Measurements from ENCODE around the gene CEACAM16. TPM values are rescaled to one million over a fixed set of nuclear protein-coding genes. Genes with fewer than 3 reads are reported as not detected.

The CEACAM16 gene
- total and polyA plus RNA-seq, 10 of the 15 experiments (the other 5 are each of a cell fraction or from before 2014, with no cell fraction given) = not detected

- TF ChIP-seq CEBPB (IDR thresholded peaks at IDR 0.05; ENCODE audit: borderline replicate concordance in 1 of 2, low read depth in 2 of 2, low read length in 2 of 2) = no peak
- no peak for TF ChIP-seq MLLT1 (IDR thresholded peaks at IDR 0.05)
- no peak for TF ChIP-seq IRF3 (IDR thresholded peaks at IDR 0.05)
- no peak for TF ChIP-seq TCF3 (IDR thresholded peaks at IDR 0.05; ENCODE audit: borderline replicate concordance, insufficient read depth, low read depth, low read length)
- peak; percentile 95 for TF ChIP-seq MEF2B (IDR thresholded peaks at IDR 0.05; ENCODE audit: partially characterized antibody, poor library complexity, severe bottlenecking)
- TF ChIP-seq SKIL (IDR thresholded peaks at IDR 0.05; ENCODE audit: low read depth, poor library complexity, severe bottlenecking) = no peak
- TF ChIP-seq RAD21 (IDR thresholded peaks at IDR 0.05; ENCODE audit: insufficient read depth, low read depth, low read length) = no peak
- no peak for TF ChIP-seq GABPA (IDR thresholded peaks at IDR 0.05; ENCODE audit: low read depth)
- TF ChIP-seq STAT3 (IDR thresholded peaks at IDR 0.05; ENCODE audit: low read depth, low read length) = no peak
- TF ChIP-seq PAX8 (IDR thresholded peaks at IDR 0.05) = no peak
- no peak for TF ChIP-seq E2F8 (IDR thresholded peaks at IDR 0.05; ENCODE audit: low read depth, partially characterized antibody)
- 0 out of 2 replicates have a peak, but pooled peaks have one; percentile 27 for TF ChIP-seq TARDBP (IDR thresholded peaks at IDR 0.05; ENCODE audit: borderline replicate concordance)
- no peak for TF ChIP-seq MTA3 (IDR thresholded peaks at IDR 0.05; ENCODE audit: borderline replicate concordance, low read length)
- TF ChIP-seq MXI1 (IDR thresholded peaks at IDR 0.05; ENCODE audit: low read depth, low read length) = 0 out of 2 replicates have a peak, but pooled peaks have one; percentile 23
- TF ChIP-seq KAT2A (conservative IDR thresholded peaks at IDR 0.05; ENCODE audit: control insufficient read depth, low read depth, low read length) = no peak
- TF ChIP-seq E4F1 (IDR thresholded peaks at IDR 0.05; ENCODE audit: borderline replicate concordance, partially characterized antibody) = no peak
- 0 out of 2 replicates have a peak, but pooled peaks have one; percentile 26 for TF ChIP-seq MTA2 (IDR thresholded peaks at IDR 0.05; ENCODE audit: low read depth)
These were observed 48.2 kb downstream of the CEACAM16 start (continued) for GRCh38 chr19:44746946-44747738.

Measured in GM12878 (cell line).